A673 (cell line): ENCODE results near the gene ADAMTS2.

Experiments used
- EZH2 ChIP-seq: fragments of 200-600 bp; sonication (generic); IDR thresholded peaks from 2 replicates; pipeline ENCODE4 v1.6.1; 2017; ENCODE audit warnings: borderline replicate concordance, low read depth, mild to moderate bottlenecking, mixed read lengths, antibody characterized with exemption, low read length; ENCODE audit not compliant: poor library complexity, severe bottlenecking
- TF ChIP-seq, protein P1 (sequence below): fragments of 300-800, 200-600 bp; sonication (generic); conservative IDR thresholded peaks from 2 replicates; pipeline ENCODE4 v1.5.1; 2017; ENCODE audit warnings: low read depth, mild to moderate bottlenecking, antibody characterized with exemption, low read length, moderate library complexity, mixed read lengths

DNA sequence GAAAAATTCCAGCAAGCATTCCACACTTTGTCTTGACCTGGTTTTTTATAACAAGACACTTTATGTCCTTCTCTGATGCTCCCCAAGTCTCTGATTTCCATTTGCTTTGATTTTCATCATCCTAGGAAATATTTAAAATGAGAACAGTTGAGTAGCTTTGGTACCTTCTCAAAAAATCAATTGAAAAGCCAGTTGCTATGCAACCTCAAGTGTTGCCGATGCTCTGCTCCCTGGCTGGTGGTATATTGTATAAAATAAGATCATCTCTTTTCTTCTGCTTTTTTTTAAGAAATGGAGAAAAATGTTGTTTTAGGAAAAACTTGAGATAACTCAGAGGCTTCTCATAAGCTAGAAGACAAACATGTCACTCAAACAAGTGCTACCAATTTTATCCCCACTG is 175.4 kb downstream of the ADAMTS2 start:
- TF ChIP-seq, protein P1, sequence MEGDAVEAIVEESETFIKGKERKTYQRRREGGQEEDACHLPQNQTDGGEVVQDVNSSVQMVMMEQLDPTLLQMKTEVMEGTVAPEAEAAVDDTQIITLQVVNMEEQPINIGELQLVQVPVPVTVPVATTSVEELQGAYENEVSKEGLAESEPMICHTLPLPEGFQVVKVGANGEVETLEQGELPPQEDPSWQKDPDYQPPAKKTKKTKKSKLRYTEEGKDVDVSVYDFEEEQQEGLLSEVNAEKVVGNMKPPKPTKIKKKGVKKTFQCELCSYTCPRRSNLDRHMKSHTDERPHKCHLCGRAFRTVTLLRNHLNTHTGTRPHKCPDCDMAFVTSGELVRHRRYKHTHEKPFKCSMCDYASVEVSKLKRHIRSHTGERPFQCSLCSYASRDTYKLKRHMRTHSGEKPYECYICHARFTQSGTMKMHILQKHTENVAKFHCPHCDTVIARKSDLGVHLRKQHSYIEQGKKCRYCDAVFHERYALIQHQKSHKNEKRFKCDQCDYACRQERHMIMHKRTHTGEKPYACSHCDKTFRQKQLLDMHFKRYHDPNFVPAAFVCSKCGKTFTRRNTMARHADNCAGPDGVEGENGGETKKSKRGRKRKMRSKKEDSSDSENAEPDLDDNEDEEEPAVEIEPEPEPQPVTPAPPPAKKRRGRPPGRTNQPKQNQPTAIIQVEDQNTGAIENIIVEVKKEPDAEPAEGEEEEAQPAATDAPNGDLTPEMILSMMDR, result no peak
- TF ChIP-seq EZH2, result no peak
